NCI-H345 treated with DMSO at 0.1 percent for 48 hours (cell line): ENCODE data around the gene STK17A.
"Not testable (repeated sequence)": the region's sequence is repeated elsewhere in the genome, so short reads cannot be mapped to it uniquely, and the experiment has no call there.

ENCODE experiments used
- DNase-seq: peaks from one replicate; lab custom pipeline; 2025; ENCODE audit not compliant: unreplicated experiment; lab: John Stamatoyannopoulos, UW

STK17A gene

GRCh38 chr7:43593010-43593409 is 10.1 kb downstream of the STK17A start:
- DNase-seq = no peak

DNA sequence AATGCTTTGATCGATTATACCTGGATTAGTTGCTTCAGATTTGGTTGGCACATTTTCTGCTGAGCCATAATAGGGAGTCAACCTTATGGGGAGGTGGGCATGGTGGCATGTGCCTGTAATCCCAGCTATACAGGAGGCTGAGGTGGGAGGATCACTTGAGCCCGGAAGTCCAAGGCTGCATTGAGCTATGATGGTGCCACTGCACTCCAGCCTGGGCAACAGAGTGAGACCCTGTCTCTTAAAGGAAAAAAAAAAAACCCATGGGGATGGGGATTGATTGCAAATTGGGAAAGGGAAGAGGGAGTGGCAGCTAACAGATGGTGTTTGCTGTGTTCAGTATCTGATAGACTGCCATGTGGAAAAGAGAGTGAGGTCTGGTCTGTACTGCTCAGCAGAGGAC is 11.1 kb downstream of the STK17A start:
- DNase-seq = no peak

DNA sequence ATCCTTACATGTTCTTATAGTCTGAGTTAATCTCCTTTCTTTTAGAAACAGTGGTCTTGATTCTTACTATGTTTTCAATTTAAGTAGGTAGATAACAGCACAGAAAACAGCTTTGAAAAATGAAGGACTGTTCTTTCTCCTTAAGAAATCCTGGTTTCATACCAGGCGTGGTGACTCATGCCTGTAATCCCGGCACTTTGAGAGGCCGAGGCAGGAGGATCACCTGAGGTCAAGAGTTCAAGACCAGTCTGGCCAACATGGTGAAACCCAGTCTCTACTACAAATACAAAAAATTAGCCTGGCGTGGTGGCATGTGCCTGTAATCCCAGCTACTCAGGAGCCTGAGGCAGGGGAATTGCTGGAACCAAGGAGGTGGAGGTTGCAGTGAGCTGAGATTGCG is 13.5 kb downstream of the STK17A start:
- DNase-seq = not testable (repeated sequence)

- no peak for DNase-seq
Measured at GRCh38 chr7:43600056-43600455, 17.1 kb downstream of the STK17A start.

DNA sequence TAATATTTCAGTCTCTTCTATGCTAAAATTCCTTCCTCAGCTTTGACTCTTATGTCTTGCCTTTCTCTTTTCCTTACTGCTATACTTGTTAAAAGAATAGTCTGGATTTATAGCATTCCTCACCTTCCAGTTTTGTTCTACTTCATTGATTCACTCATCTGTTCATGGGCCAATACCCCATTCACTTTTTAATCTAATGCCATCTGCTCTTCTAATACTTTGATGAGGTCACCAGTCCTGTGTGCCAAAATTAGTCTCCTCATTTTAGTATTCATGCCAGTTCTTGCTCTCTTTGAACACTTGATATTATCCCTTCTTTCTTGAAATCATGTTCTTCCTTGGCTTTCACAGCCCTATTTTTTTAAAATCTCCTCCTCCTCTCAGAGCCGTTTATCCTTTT is 19.3 kb downstream of the STK17A start:
- DNase-seq = no peak

DNA sequence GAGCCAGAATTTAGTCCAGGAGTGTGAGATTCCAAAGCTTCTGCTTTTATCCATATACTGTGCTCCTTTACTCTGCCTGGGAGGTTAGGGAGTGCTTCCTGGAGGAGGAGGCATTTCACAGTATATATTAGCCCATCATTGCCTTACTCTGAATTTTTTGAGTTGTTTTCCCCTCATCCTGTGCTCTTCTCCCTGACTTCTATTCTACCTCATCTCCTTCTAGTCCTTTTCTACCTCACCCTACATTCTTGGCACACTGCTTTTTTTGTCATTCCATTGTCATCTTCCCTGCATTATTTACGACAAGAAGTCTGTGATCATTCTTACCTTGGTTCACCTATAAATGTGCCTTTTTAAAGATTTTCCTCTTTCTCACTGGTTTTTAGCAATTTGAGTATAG is 21.3 kb downstream of the STK17A start:
- DNase-seq = no peak

- no peak for DNase-seq
Measured at GRCh38 chr7:43609097-43609496, 26.2 kb downstream of the STK17A start.

- no peak for DNase-seq
Measured at GRCh38 chr7:43612128-43612527, 29.2 kb downstream of the STK17A start.

DNA sequence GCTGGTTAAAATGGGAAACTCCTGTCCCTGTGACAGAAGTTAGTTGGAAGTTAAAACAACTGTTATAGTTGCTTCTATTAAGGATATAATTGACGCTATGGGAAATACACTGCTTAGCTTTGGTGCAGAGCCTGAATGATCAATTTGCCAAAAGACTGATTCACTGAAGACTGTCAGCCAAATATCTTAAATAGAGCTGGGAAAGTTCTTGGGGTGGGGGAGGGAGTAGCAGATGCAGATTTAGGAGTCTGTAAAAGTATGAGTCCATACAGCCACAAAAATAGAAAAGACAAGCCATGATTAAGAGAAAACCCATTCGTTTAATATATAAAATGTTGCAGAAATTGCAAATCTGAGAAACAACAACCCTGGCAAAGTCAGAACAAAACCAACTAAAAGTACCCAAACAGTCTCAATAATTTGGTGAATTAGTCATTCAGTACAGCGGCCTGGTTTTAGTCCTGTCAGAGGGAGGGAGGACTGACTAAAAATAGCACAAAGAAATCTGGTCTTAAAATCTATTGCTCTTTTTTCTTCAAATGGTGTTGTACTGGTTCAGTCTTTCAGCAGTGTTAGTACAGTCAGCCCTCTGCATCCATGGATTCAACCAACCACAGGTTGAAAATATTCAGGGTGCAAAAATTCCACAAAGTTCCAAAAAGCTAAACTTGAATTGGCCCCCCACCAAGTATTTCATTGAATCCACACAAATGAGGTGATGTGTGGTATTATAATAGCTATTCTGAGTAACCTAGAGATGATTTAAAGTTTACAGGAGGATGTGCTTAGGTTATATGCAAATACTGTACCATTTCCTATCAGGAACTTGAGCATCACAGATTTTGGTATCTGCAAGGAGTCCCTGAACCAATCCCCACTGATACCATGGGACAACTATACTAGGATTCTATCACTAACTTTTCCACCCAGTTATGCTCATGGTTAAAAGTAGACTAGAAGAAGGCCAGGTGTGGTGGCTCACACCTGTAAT is 30.0 kb downstream of the STK17A start:
- no peak for DNase-seq

DNA sequence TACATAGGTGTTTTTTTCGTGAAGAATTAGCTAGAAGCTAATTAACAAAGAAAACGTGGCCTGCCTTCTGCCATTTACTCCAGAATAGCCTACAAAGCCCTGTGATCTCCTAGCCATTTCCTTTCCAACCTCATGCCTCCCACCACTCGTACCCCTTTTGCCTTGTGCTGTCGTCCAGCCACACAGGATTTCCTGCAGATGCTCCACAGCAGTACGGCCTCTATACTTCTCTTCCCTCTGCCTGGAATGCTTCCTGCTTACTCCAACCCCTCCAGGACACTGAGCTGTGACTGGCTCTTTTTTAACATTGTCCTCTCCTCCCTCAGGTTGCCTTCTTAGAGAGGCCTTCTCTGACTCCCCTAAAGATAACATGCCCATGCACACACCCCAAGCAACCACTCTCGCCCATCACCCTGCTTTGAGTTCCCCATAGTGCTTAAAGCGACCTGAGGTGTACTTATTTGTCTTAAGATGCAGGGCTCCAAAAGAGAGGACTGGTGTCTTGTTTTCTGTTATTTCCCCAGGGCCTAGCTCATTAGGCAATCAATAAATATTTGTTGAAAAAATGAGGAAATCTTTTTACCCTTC is 32.7 kb downstream of the STK17A start:
- no peak for DNase-seq

- no peak for DNase-seq
Measured at GRCh38 chr7:43616977-43617376, 34.1 kb downstream of the STK17A start.

GRCh38 chr7:43618073-43618472 is 35.2 kb downstream of the STK17A start:
- DNase-seq = no peak

DNA sequence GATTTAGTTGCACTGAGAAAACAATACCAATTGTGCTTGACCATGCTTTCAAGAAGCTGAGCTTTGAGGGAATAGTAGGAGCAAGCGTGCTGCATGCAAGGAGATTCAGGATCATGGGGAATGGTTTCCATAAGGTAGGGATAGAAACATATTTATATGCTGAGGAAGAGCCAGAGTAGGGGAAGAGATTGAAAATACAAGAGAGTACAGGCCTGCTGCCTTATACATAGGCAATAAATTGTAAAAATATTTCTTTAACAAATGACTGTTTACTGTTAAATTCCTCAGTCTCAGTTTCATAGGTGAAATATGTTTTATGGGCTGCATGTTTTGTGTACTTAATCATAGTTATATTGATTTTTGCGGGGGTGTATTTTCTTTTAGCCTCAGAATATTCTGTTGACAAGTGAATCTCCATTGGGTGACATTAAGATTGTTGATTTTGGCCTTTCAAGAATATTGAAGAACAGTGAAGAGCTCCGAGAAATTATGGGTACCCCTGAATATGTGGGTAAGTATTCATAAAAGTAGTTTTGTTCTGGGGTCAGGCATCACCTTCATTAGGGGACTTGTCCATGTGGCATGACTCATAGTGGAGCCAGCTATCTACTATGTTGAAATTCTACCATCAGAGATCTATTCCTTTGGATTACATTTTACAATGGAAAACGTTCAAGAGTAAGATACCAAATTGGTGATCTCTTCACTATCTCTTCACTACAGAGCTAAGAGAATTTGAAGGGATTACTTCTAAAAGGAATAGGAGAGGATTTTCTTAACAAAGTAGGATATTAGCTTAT is 36.5 kb downstream of the STK17A start:
- no peak for DNase-seq

GRCh38 chr7:43621729-43622448 is 39.0 kb downstream of the STK17A start:
- DNase-seq = no peak

DNA sequence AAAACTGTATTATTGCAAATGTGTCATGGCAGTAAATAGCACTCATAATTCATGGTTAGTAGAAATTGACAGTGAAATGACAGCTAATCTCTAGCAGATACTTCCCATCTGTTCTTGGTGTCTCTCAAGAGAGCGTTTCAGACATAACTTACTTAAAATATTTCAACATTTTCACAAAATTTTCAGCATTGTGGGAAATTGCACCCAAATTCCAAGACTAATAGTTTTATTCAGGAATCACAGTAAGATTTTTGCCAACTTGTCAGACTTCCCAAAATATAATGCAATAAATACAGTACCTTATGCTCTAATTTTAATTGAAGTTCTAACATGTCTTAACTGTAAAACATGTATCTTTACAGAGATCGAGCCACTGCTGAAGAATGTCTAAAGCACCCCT is 41.2 kb downstream of the STK17A start:
- DNase-seq = no peak

DNA sequence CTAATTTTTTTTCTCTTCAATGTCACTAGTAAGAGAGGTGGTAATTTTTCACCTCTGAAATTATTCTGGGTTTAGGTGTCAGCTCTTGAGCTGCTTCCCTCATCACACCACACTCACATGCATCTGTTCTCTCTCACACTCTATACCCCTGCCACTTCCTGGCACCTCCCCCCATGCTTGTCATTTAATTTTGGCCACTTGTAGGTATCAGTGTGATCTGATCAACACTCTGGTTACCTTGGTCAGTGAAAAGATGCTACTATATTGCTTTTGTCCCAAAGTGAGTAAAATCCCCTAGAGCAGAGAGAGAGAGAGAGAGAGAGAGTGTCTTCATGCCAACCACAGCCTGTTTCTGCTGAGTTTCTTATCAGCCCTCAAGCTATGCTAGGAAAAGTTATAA is 42.5 kb downstream of the STK17A start:
- DNase-seq = no peak

DNA sequence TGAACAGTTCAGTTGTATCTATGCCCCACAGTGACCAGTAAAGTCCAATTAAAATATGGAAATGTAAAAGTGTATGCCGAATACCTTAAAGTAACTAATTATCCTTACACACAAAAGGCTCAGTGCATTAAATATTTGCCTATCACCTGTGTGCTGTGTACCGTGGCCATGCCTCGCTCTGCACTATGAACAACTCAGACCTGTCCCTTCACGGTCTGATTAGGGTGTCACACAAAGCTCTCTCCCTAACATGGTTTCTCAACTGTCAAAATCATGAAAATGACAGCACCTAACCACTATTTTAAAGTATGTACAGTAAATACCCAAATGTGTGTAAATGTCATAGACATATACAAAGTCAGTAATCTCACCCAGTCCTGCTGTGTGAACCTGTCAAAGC is 43.1 kb downstream of the STK17A start:
- no peak for DNase-seq

DNA sequence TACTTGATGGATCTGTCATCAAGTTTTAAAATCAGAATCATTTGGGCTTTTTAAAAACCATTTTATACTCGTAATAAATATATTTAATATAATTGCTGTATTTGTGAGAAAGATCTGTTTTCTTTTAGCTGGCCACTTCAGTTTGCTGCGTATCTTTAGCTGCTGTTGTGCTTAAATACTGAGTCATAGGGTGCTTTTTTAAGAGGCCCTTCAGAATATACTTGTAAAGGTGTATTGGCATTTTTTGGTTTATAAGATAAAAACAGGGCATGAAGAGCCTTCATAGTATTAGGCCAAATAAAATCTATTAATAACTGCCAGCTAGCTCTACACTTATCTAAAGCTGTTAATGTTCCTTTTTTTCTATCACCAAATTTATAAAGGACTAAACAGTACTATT is 43.8 kb downstream of the STK17A start:
- no peak for DNase-seq

- DNase-seq = not testable (repeated sequence)
Measured at GRCh38 chr7:43627798-43628197, 44.9 kb downstream of the STK17A start.

- no peak for DNase-seq
Measured at GRCh38 chr7:43628431-43628830, 45.5 kb downstream of the STK17A start.

DNA sequence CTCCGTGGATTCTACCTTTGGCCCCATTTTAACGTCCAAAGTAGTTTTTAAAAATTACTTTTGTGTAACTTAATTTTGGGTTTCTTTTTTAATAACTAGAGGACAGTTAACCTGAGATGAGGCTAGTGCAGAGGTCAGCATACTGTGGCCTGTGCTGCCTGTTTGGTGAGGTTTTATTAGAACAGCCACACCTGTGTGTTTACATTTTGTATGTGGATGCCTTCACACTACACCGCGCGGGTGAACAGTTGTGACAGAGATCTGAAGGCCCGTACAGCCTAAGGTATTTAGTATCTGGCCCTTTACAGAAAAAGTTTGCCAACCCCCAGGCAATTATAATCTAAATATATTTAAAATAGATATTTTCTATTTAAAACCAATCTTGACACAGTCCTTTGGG is 46.9 kb downstream of the STK17A start:
- no peak for DNase-seq
